SHP77 treated with DMSO at 0.1 percent for 48 hours (cell line): ENCODE data around the gene TMEM229B.

Experiments
- DNase-seq: peaks from one replicate; lab custom pipeline; 2025; lab: John Stamatoyannopoulos, UW

The TMEM229B gene

GRCh38 chr14:67514650-67515385 lies 26.3 kb upstream of the TMEM229B start:
- no peak for DNase-seq

- no peak for DNase-seq
These were observed 25.7 kb upstream of the TMEM229B start for GRCh38 chr14:67514203-67514607.

GRCh38 chr14:67513631-67514108 lies 25.1 kb upstream of the TMEM229B start:
- DNase-seq = no peak

GRCh38 chr14:67512463-67513310 lies 24.2 kb upstream of the TMEM229B start:
- no peak for DNase-seq

- no peak for DNase-seq
These were observed 22.3 kb upstream of the TMEM229B start for GRCh38 chr14:67510836-67511235.

GRCh38 chr14:67510121-67510520 lies 21.6 kb upstream of the TMEM229B start:
- DNase-seq = no peak

GRCh38 chr14:67508956-67509355 lies 20.4 kb upstream of the TMEM229B start:
- no peak for DNase-seq

- DNase-seq = no peak
These were observed 16.7 kb upstream of the TMEM229B start for GRCh38 chr14:67505254-67505653.

GRCh38 chr14:67503331-67503730 lies 14.8 kb upstream of the TMEM229B start:
- no peak for DNase-seq

- DNase-seq = no peak
These were observed 14.3 kb upstream of the TMEM229B start for GRCh38 chr14:67502867-67503266.

GRCh38 chr14:67501670-67502069 lies 13.1 kb upstream of the TMEM229B start:
- no peak for DNase-seq

- DNase-seq = no peak
These were observed 12.5 kb upstream of the TMEM229B start for GRCh38 chr14:67500981-67501380.

GRCh38 chr14:67497716-67498115 lies 9.2 kb upstream of the TMEM229B start:
- no peak for DNase-seq

GRCh38 chr14:67497216-67497615 lies 8.7 kb upstream of the TMEM229B start:
- DNase-seq = no peak

GRCh38 chr14:67495827-67496226 lies 7.3 kb upstream of the TMEM229B start:
- no peak for DNase-seq

GRCh38 chr14:67493092-67493717 lies 4.7 kb upstream of the TMEM229B start:
- DNase-seq = no peak

GRCh38 chr14:67492538-67492937 lies 4.0 kb upstream of the TMEM229B start:
- DNase-seq = no peak

GRCh38 chr14:67491741-67492507 lies 3.4 kb upstream of the TMEM229B start:
- DNase-seq = peak; percentile 61

- DNase-seq = no peak
These were observed 2.8 kb upstream of the TMEM229B start for GRCh38 chr14:67491285-67491684.

GRCh38 chr14:67490196-67490595 lies 1.7 kb upstream of the TMEM229B start:
- no peak for DNase-seq

GRCh38 chr14:67487332-67487731 lies 1.2 kb downstream of the TMEM229B start:
- no peak for DNase-seq

GRCh38 chr14:67486890-67487289 lies 1.6 kb downstream of the TMEM229B start:
- no peak for DNase-seq
